GM12892 (cell line): ENCODE measurements around the gene PCYT2.

Experiments used
- POLR2AphosphoS5 ChIP-seq: IDR thresholded peaks from 2 replicates; pipeline ENCODE4 v1.6.1; 2011; ENCODE audit warnings: low read depth, low read length, control low read depth
- TAF1 ChIP-seq: IDR thresholded peaks from 2 replicates; pipeline ENCODE4 v1.6.1; 2011; ENCODE audit warnings: low read depth, mild to moderate bottlenecking, control low read depth, low read length, borderline replicate concordance

GRCh38 chr17:81867991-81868673, 43.1 kb downstream of the PCYT2 start:
- no peak for TF ChIP-seq TAF1
- no peak; the same call in 1 of the 2 replicates for TF ChIP-seq POLR2AphosphoS5
